Stomach (tissue), 4 donors: ENCODE results near the gene GPX6.

Source experiments
- CTCF ChIP-seq, 7 experiments: fragments of 450-650 bp in 4 of 7; fragments of 200-600 bp in 3 of 7; sonication (generic) in 3 of 7; IDR thresholded peaks; one replicate each; pipeline ENCODE4 v1.5.1; 2016 to 2019; ENCODE audit warnings: antibody characterized with exemption in 7 of 7, control low read depth in 2 of 7, mild to moderate bottlenecking in 1 of 7
- EP300 ChIP-seq: sonication (generic); formaldehyde crosslinking; IDR thresholded peaks from one replicate; pipeline ENCODE4 v1.6.1; 2017; ENCODE audit warnings: antibody characterized with exemption
- POLR2A ChIP-seq, 4 donors: fragments of 450-650 bp; IDR thresholded peaks; one replicate each; pipeline ENCODE4 v1.6.1; 2016; ENCODE audit warnings: antibody characterized with exemption in 4 of 4, control low read depth in 2 of 4, mild to moderate bottlenecking in 1 of 4, moderate library complexity in 1 of 4
- POLR2AphosphoS5 ChIP-seq, 3 donors: sonication (generic); formaldehyde crosslinking; IDR thresholded peaks; one replicate each; pipeline ENCODE4 v1.6.1; 2016; ENCODE audit warnings: antibody characterized with exemption in 3 of 3

GRCh38 chr6:28530777-28531176 lies 15.2 kb upstream of the GPX6 start:
- no peak for TF ChIP-seq CTCF (IDR thresholded peaks at IDR 0.05)
- TF ChIP-seq POLR2AphosphoS5 (IDR thresholded peaks at IDR 0.05), result no peak
- no peak for TF ChIP-seq POLR2A (IDR thresholded peaks at IDR 0.05)
- no peak for TF ChIP-seq EP300
